HG02973 (cell line): ENCODE measurements around the gene ZFP30.

Experiments used
- ATAC-seq: cut with Tn5 transposase; IDR thresholded peaks from one replicate; pipeline ENCODE4 v1.9.1; 2021; ENCODE audit warnings: moderate library complexity; ENCODE audit not compliant: unreplicated experiment

ZFP30 gene

DNA sequence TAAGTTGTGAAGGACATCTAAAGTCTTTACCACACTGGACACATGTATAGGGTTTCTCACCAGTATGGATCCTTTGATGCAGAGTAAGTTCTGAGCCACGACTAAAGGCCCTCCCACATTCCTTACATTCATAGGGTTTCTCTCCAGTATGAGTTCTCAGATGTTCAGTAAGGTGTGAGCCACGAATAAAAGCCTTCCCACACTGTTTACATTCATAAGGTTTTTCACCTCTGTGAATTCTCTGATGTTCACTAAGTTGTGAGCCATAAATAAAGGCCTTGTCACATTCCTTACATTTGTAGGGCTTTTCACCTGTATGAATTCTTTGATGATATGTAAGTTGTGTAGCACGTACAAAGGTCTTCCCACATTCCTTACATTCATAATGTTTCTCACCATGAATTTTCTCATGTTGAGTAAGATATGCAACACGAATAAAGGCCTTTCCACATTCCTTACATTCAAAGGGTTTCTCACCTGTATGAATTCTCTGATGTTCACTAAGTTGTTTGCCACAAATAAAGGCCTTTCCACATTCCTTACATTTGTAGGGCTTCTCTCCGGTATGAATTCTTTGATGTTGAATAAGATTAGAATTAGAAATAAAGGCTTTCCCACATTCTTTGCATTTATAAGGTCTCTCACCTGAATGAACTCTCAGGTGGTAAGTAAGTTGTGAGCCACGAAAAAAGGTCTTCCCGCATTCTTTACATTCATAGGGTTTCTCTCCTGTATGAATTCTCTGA is 90.5 kb downstream of the ZFP30 start:
- no peak for ATAC-seq
